Measurements from ENCODE around the gene FOXR1.
"Not testable (repeated sequence)": the region's sequence is repeated elsewhere in the genome, so short reads cannot be mapped to it uniquely, and the experiment has no call there.

The FOXR1 gene

DNA sequence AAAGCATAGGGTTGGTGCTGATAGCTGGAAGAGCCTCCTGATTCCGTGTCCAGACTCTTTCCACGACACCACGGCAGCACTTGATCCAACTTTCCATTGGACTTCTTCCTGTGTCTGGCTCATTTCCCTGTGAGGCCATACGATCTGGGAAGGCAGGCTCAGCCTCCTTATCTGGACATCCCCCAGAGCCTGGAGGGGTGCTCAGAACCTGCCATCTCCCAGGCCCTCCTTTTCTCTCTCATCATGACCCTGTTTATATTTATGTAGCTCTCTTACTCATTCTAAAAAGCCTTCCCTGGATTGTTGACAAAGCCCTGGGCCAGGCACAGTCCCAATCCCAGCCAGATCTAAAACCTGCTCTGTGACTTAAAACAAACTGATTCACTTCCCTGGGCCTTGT lies 38.1 kb upstream of the FOXR1 start:
- Mint-ChIP-seq H3K4me1 (ENCODE audit: low read depth) (peaks cover 19% of the 10 kb centered on the region), H3K27ac (no peak overlapping the region), H3K36me3 (ENCODE audit: low read depth) (no peaks in the 10 kb centered on the region), H3K27me3 (ENCODE audit: low read depth) (peaks cover 3% of the 10 kb centered on the region), H3K9me3 (no peaks in the 10 kb centered on the region), H3K4me3 (no peak overlapping the region)
- DNase-seq (ENCODE audit: low spot score) = no peak

GRCh38 chr11:118935376-118935775 lies 36.2 kb upstream of the FOXR1 start:
- Mint-ChIP-seq H3K4me1 (ENCODE audit: low read depth) (peaks cover 19% of the 10 kb centered on the region), H3K27ac (no peak overlapping the region), H3K36me3 (ENCODE audit: low read depth) (no peaks in the 10 kb centered on the region), H3K9me3 (no peaks in the 10 kb centered on the region), H3K4me3 (no peak overlapping the region), H3K27me3 (ENCODE audit: low read depth) (peaks cover 3% of the 10 kb centered on the region)
- no peak for DNase-seq (ENCODE audit: low spot score)

GRCh38 chr11:118938491-118939403 lies 32.8 kb upstream of the FOXR1 start:
- Mint-ChIP-seq H3K4me1 (ENCODE audit: low read depth) (peaks cover 18% of the 10 kb centered on the region), H3K27ac (peak overlapping the region; percentile 27), H3K4me3 (no peak overlapping the region), H3K9me3 (no peaks in the 10 kb centered on the region), H3K27me3 (ENCODE audit: low read depth) (no peaks in the 10 kb centered on the region), H3K36me3 (ENCODE audit: low read depth) (no peaks in the 10 kb centered on the region)
- no peak for DNase-seq (ENCODE audit: low spot score)

- H3K9me3 Mint-ChIP-seq = no peaks in the 10 kb centered on the region
- DNase-seq (ENCODE audit: low spot score) = no peak
- peak overlapping the region; percentile 27 for H3K27ac Mint-ChIP-seq
- no peaks in the 10 kb centered on the region for H3K36me3 Mint-ChIP-seq (ENCODE audit: low read depth)
- H3K27me3 Mint-ChIP-seq (ENCODE audit: low read depth) = no peaks in the 10 kb centered on the region
- H3K4me3 Mint-ChIP-seq = no peak overlapping the region
- peaks cover 18% of the 10 kb centered on the region for H3K4me1 Mint-ChIP-seq (ENCODE audit: low read depth)
These were observed 32.1 kb upstream of the FOXR1 start for GRCh38 chr11:118939404-118939915.

GRCh38 chr11:118939953-118940598 lies 31.5 kb upstream of the FOXR1 start:
- Mint-ChIP-seq H3K27me3 (ENCODE audit: low read depth) (no peaks in the 10 kb centered on the region), H3K4me1 (ENCODE audit: low read depth) (peaks cover 18% of the 10 kb centered on the region), H3K36me3 (ENCODE audit: low read depth) (no peaks in the 10 kb centered on the region), H3K9me3 (no peaks in the 10 kb centered on the region), H3K27ac (peak overlapping the region; percentile 31), H3K4me3 (peak overlapping the region; percentile 34)
- DNase-seq (ENCODE audit: low spot score) = peak; percentile 38

DNA sequence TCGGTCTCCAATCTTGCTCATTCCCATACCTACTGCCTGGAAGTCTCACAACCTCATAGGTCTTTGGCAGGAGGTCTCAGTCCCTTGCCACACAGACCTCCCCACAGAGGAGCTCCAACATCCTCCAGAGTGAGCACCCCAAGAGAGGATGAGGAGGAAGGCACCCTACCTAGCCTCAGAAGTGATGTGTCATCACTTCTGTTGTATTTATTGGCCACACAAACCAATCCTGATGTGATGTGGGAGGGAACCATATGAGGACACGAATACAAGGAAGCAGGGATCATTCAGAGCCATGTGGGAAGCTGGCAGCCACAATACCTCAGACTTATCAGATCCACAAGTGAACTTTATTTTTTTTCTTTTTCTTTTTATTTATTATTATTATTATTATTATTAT lies 24.5 kb upstream of the FOXR1 start:
- Mint-ChIP-seq H3K27me3 (ENCODE audit: low read depth) (peaks cover 21% of the 10 kb centered on the region), H3K9me3 (no peaks in the 10 kb centered on the region), H3K27ac (no peak overlapping the region), H3K4me3 (no peak overlapping the region), H3K36me3 (ENCODE audit: low read depth) (no peaks in the 10 kb centered on the region), H3K4me1 (ENCODE audit: low read depth) (peaks cover 4% of the 10 kb centered on the region)
- DNase-seq (ENCODE audit: low spot score) = no peak

- H3K36me3 Mint-ChIP-seq (ENCODE audit: low read depth) = no peaks in the 10 kb centered on the region
- peaks cover 21% of the 10 kb centered on the region for H3K27me3 Mint-ChIP-seq (ENCODE audit: low read depth)
- H3K4me1 Mint-ChIP-seq (ENCODE audit: low read depth) = peaks cover 4% of the 10 kb centered on the region
- H3K9me3 Mint-ChIP-seq = no peaks in the 10 kb centered on the region
- H3K4me3 Mint-ChIP-seq = no peak overlapping the region
- no peak for DNase-seq (ENCODE audit: low spot score)
- no peak overlapping the region for H3K27ac Mint-ChIP-seq
These were observed 23.6 kb upstream of the FOXR1 start for GRCh38 chr11:118948000-118948399.

GRCh38 chr11:118953265-118953664 lies 18.3 kb upstream of the FOXR1 start:
- no peak for DNase-seq (ENCODE audit: low spot score)
- peaks cover 32% of the 10 kb centered on the region for H3K27me3 Mint-ChIP-seq (ENCODE audit: low read depth)
- H3K4me3 Mint-ChIP-seq = no peak overlapping the region
- H3K36me3 Mint-ChIP-seq (ENCODE audit: low read depth) = no peaks in the 10 kb centered on the region
- H3K4me1 Mint-ChIP-seq (ENCODE audit: low read depth) = peaks cover 5% of the 10 kb centered on the region
- H3K27ac Mint-ChIP-seq = no peak overlapping the region
- H3K9me3 Mint-ChIP-seq = no peaks in the 10 kb centered on the region

GRCh38 chr11:118953976-118954375 lies 17.6 kb upstream of the FOXR1 start:
- not testable (repeated sequence) for DNase-seq (ENCODE audit: low spot score); H3K27ac Mint-ChIP-seq; H3K36me3 Mint-ChIP-seq (ENCODE audit: low read depth); H3K4me1 Mint-ChIP-seq (ENCODE audit: low read depth); H3K9me3 Mint-ChIP-seq; H3K4me3 Mint-ChIP-seq
- H3K27me3 Mint-ChIP-seq (ENCODE audit: low read depth) = peaks cover 32% of the 10 kb centered on the region

GRCh38 chr11:118956094-118956846 lies 15.3 kb upstream of the FOXR1 start, which contains the start of gene UPK2:
Gene UPK2 (plus strand): TSS chr11:118956298. CDS start chr11:118956351, 53 bp downstream.
- Mint-ChIP-seq H3K27ac (no peak within 1 kb of the TSS), H3K9me3 (no peaks in the 10 kb centered on the region), H3K27me3 (ENCODE audit: low read depth) (peaks cover 27% of the 10 kb centered on the region), H3K4me1 (ENCODE audit: low read depth) (peaks cover 5% of the 10 kb centered on the region), H3K36me3 (ENCODE audit: low read depth) (no peaks in the 10 kb centered on the region), H3K4me3 (no peak within 1 kb of the TSS)
- peak; percentile 77 for DNase-seq (ENCODE audit: low spot score)

- H3K4me1 Mint-ChIP-seq (ENCODE audit: low read depth) = peaks cover 5% of the 10 kb centered on the region
- no peak for DNase-seq (ENCODE audit: low spot score)
- peaks cover 25% of the 10 kb centered on the region for H3K27me3 Mint-ChIP-seq (ENCODE audit: low read depth)
- H3K36me3 Mint-ChIP-seq (ENCODE audit: low read depth) = no peaks in the 10 kb centered on the region
- H3K9me3 Mint-ChIP-seq = no peaks in the 10 kb centered on the region
- H3K27ac Mint-ChIP-seq = peak overlapping the region; percentile 39
- no peak overlapping the region for H3K4me3 Mint-ChIP-seq
These were observed 14.6 kb upstream of the FOXR1 start for GRCh38 chr11:118956847-118957469.

GRCh38 chr11:118957549-118957948 lies 14.0 kb upstream of the FOXR1 start:
- no peak overlapping the region for H3K4me3 Mint-ChIP-seq
- H3K36me3 Mint-ChIP-seq (ENCODE audit: low read depth) = no peaks in the 10 kb centered on the region
- H3K9me3 Mint-ChIP-seq = no peaks in the 10 kb centered on the region
- H3K4me1 Mint-ChIP-seq (ENCODE audit: low read depth) = peaks cover 5% of the 10 kb centered on the region
- no peak for DNase-seq (ENCODE audit: low spot score)
- peaks cover 25% of the 10 kb centered on the region for H3K27me3 Mint-ChIP-seq (ENCODE audit: low read depth)
- H3K27ac Mint-ChIP-seq = no peak overlapping the region

DNA sequence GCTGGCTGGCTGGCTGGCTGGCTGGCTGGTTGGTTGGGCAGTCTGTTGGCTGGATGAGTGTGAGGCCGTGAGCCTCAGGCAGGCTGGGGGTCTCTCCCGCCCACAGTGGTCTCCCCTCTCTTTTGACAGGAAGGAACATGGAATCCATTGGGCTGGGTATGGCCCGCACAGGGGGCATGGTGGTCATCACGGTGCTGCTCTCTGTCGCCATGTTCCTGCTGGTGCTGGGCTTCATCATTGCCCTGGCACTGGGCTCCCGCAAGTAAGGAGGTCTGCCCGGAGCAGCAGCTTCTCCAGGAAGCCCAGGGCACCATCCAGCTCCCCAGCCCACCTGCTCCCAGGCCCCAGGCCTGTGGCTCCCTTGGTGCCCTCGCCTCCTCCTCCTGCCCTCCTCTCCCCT lies 13.6 kb upstream of the FOXR1 start:
- H3K27ac Mint-ChIP-seq = no peak overlapping the region
- no peaks in the 10 kb centered on the region for H3K9me3 Mint-ChIP-seq
- peaks cover 25% of the 10 kb centered on the region for H3K27me3 Mint-ChIP-seq (ENCODE audit: low read depth)
- H3K36me3 Mint-ChIP-seq (ENCODE audit: low read depth) = no peaks in the 10 kb centered on the region
- no peak for DNase-seq (ENCODE audit: low spot score)
- peaks cover 5% of the 10 kb centered on the region for H3K4me1 Mint-ChIP-seq (ENCODE audit: low read depth)
- H3K4me3 Mint-ChIP-seq = no peak overlapping the region

Data from T-helper 2 cell treated with Interferon-gamma antibody and Interleukin-4, amounts not matched to agents 5 μg/mL and 100 μg/mL, for 36 hours (primary cell).